VCaP (cell line): Measurements from ENCODE around the gene CENPB.
A peak's percentile ranks its signal among the peaks of the same experiment; 100 is the strongest.

Experiments
- H3K27ac ChIP-seq: fragments of 450-650 bp; 2 replicates; pipeline ENCODE4 v1.5.1; 2017
- CTCF ChIP-seq: fragments of 450-650 bp; conservative IDR thresholded peaks from 2 replicates; pipeline ENCODE4 v1.5.1; 2017; ENCODE audit warnings: mild to moderate bottlenecking, moderate library complexity

CENPB gene

GRCh38 chr20:3755269-3755668, 31.3 kb downstream of the CENPB start:
- TF ChIP-seq CTCF = no peak
- H3K27ac ChIP-seq = no peak overlapping the region

- no peak for TF ChIP-seq CTCF
Observed at GRCh38 chr20:3754276-3754630, 32.3 kb downstream of the CENPB start.

GRCh38 chr20:3753501-3754275, 32.9 kb downstream of the CENPB start:
- no peak for TF ChIP-seq CTCF
- H3K27ac ChIP-seq = no peak overlapping the region

More at GRCh38 chr20:3754276-3754630, 32.3 kb downstream of the CENPB start:
- H3K27ac ChIP-seq = no peak overlapping the region

- TF ChIP-seq CTCF = peak; percentile 72
- no peak overlapping the region for H3K27ac ChIP-seq
Observed at GRCh38 chr20:3753098-3753497, 33.4 kb downstream of the CENPB start.

GRCh38 chr20:3752386-3752759, 34.2 kb downstream of the CENPB start:
- no peak overlapping the region for H3K27ac ChIP-seq
- TF ChIP-seq CTCF = no peak

GRCh38 chr20:3751675-3752385, 34.7 kb downstream of the CENPB start:
- H3K27ac ChIP-seq = no peak overlapping the region
- no peak for TF ChIP-seq CTCF

- no peak overlapping the region for H3K27ac ChIP-seq
- TF ChIP-seq CTCF = no peak
Observed at GRCh38 chr20:3751305-3751674, 35.2 kb downstream of the CENPB start.
